ENCODE results near the gene FGF12.

GRCh38 chr3:192726385-192726784, 956 bp downstream of the FGF12 start:
- no peak for TF ChIP-seq SUZ12 (IDR thresholded peaks at IDR 0.05; ENCODE audit: extremely low read depth, insufficient read depth, insufficient read length)
- no peak for TF ChIP-seq YY1 (IDR thresholded peaks at IDR 0.05; ENCODE audit: insufficient read depth, insufficient read length)
- TF ChIP-seq ZNF274 (IDR thresholded peaks at IDR 0.05; ENCODE audit: low read depth, low read length): no peak
